ENCODE measurements around the gene ANKRD39. TPM values are rescaled to one million over a fixed set of nuclear protein-coding genes. Genes with fewer than 3 reads are reported as not detected.

Gene ANKRD39
- total and polyA plus RNA-seq, 2 of the 8 experiments (the other 6 are each of a cell fraction or from before 2014, with no cell fraction given) = 18.5 to 21.3 TPM

DNA sequence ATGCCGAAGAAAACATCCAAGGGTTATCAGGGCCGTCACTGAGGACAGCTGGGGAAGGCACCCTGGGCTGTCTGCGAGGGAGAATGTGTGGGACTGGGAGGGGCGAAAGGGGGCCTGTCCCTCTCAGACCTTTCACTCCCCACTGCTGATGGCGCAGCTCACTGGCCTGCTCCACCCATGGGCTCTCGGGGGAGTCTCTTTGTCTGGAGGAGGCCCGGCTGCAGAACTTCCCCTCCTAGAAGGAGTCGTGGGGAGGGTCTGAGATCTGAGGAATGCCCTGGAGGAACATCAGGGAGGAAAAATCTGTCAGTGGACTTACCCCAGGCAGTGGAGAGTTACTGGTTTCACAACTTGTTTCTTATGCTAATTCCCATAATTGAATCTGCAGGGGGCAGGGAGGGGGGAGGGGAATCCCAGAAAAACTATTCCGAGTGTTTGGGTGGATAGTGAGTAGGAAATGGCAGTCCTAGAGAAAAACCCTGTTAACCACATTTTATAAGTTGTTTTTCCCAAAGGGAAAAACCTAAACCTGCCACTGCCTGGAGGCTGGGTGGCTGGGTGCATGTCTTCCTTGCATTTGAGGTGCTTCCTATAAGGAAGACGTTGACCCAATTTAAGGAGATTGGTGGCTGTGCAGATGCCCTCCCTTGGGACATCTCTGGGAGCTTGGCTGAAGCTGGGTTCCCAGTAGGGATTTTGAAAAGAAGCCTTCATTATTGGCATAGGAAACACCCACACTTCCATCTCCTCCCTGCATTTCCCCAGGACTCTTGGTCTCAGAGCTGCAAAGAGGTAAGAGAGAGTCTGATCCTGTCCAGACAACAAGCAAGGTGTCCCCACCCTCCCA is 23.8 kb upstream of the ANKRD39 start (continued):
- 0 out of 2 replicates have a peak, but pooled peaks have one; percentile 12 for TF ChIP-seq TAF1 (IDR thresholded peaks at IDR 0.05; ENCODE audit: low read depth, low read length)
- no peak for TF ChIP-seq BRCA1 (IDR thresholded peaks at IDR 0.05; ENCODE audit: low read depth, low read length)
- TF ChIP-seq POLR2AphosphoS5 (IDR thresholded peaks at IDR 0.05; ENCODE audit: low read depth, low read length) = no peak
- TF ChIP-seq, protein P1, sequence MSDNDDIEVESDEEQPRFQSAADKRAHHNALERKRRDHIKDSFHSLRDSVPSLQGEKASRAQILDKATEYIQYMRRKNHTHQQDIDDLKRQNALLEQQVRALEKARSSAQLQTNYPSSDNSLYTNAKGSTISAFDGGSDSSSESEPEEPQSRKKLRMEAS (IDR thresholded peaks at IDR 0.05) = no peak
- TF ChIP-seq KDM5A (IDR thresholded peaks at IDR 0.05; ENCODE audit: low read length) = no peak
- TF ChIP-seq SIN3A (conservative IDR thresholded peaks at IDR 0.05 in 1 of 2, IDR thresholded peaks at IDR 0.05 in 1 of 2; ENCODE audit: low read depth in 1 of 2, low read length in 2 of 2) = no peak
- TF ChIP-seq, protein P2, sequence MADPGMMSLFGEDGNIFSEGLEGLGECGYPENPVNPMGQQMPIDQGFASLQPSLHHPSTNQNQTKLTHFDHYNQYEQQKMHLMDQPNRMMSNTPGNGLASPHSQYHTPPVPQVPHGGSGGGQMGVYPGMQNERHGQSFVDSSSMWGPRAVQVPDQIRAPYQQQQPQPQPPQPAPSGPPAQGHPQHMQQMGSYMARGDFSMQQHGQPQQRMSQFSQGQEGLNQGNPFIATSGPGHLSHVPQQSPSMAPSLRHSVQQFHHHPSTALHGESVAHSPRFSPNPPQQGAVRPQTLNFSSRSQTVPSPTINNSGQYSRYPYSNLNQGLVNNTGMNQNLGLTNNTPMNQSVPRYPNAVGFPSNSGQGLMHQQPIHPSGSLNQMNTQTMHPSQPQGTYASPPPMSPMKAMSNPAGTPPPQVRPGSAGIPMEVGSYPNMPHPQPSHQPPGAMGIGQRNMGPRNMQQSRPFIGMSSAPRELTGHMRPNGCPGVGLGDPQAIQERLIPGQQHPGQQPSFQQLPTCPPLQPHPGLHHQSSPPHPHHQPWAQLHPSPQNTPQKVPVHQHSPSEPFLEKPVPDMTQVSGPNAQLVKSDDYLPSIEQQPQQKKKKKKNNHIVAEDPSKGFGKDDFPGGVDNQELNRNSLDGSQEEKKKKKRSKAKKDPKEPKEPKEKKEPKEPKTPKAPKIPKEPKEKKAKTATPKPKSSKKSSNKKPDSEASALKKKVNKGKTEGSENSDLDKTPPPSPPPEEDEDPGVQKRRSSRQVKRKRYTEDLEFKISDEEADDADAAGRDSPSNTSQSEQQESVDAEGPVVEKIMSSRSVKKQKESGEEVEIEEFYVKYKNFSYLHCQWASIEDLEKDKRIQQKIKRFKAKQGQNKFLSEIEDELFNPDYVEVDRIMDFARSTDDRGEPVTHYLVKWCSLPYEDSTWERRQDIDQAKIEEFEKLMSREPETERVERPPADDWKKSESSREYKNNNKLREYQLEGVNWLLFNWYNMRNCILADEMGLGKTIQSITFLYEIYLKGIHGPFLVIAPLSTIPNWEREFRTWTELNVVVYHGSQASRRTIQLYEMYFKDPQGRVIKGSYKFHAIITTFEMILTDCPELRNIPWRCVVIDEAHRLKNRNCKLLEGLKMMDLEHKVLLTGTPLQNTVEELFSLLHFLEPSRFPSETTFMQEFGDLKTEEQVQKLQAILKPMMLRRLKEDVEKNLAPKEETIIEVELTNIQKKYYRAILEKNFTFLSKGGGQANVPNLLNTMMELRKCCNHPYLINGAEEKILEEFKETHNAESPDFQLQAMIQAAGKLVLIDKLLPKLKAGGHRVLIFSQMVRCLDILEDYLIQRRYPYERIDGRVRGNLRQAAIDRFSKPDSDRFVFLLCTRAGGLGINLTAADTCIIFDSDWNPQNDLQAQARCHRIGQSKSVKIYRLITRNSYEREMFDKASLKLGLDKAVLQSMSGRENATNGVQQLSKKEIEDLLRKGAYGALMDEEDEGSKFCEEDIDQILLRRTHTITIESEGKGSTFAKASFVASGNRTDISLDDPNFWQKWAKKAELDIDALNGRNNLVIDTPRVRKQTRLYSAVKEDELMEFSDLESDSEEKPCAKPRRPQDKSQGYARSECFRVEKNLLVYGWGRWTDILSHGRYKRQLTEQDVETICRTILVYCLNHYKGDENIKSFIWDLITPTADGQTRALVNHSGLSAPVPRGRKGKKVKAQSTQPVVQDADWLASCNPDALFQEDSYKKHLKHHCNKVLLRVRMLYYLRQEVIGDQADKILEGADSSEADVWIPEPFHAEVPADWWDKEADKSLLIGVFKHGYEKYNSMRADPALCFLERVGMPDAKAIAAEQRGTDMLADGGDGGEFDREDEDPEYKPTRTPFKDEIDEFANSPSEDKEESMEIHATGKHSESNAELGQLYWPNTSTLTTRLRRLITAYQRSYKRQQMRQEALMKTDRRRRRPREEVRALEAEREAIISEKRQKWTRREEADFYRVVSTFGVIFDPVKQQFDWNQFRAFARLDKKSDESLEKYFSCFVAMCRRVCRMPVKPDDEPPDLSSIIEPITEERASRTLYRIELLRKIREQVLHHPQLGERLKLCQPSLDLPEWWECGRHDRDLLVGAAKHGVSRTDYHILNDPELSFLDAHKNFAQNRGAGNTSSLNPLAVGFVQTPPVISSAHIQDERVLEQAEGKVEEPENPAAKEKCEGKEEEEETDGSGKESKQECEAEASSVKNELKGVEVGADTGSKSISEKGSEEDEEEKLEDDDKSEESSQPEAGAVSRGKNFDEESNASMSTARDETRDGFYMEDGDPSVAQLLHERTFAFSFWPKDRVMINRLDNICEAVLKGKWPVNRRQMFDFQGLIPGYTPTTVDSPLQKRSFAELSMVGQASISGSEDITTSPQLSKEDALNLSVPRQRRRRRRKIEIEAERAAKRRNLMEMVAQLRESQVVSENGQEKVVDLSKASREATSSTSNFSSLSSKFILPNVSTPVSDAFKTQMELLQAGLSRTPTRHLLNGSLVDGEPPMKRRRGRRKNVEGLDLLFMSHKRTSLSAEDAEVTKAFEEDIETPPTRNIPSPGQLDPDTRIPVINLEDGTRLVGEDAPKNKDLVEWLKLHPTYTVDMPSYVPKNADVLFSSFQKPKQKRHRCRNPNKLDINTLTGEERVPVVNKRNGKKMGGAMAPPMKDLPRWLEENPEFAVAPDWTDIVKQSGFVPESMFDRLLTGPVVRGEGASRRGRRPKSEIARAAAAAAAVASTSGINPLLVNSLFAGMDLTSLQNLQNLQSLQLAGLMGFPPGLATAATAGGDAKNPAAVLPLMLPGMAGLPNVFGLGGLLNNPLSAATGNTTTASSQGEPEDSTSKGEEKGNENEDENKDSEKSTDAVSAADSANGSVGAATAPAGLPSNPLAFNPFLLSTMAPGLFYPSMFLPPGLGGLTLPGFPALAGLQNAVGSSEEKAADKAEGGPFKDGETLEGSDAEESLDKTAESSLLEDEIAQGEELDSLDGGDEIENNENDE (IDR thresholded peaks at IDR 0.05; ENCODE audit: insufficient replicate concordance, low read length) = no peak
- TF ChIP-seq CREB1 (IDR thresholded peaks at IDR 0.05) = no peak
- no peak for TF ChIP-seq CBX8 (IDR thresholded peaks at IDR 0.05; ENCODE audit: borderline replicate concordance, low read depth, low read length)

All from H1 (cell line).